Peyer's patch (tissue), 4 donors: ENCODE data around the gene MOSMO. TPM values are rescaled to one million over a fixed set of nuclear protein-coding genes. Genes with fewer than 3 reads are reported as not detected.

Source experiments
- DNase-seq, 3 donors: peaks; one replicate each; pipeline ENCODE4 v3.0.0-alpha.2; 2017 to 2019
- H3K27ac ChIP-seq, 4 donors: fragments of 200-600 bp; sonication (generic); one replicate each; pipeline ENCODE4 v1.5.1; 2016 to 2019
- H3K27me3 ChIP-seq, 2 donors: fragments of 200-600 bp; sonication (generic); one replicate each; pipeline ENCODE4 v1.5.1; 2019
- H3K36me3 ChIP-seq, 3 donors: fragments of 200-600 bp; sonication (generic); one replicate each; pipeline ENCODE4 v1.5.1; 2016 to 2019
- H3K4me1 ChIP-seq, 4 donors: fragments of 200-600 bp; sonication (generic); one replicate each; pipeline ENCODE4 v1.5.1; 2016 to 2019
- H3K4me3 ChIP-seq, 4 donors: fragments of 200-600 bp; sonication (generic); 1 replicate in 3 of 4; 2 replicates in 1 of 4; pipeline ENCODE4 v1.5.1; 2016 to 2019; ENCODE audit warnings: mild to moderate bottlenecking in 1 of 4
- H3K9me3 ChIP-seq, 4 donors: fragments of 200-600 bp; sonication (generic); one replicate each; pipeline ENCODE4 v1.5.1; 2016 to 2019; ENCODE audit warnings: mild to moderate bottlenecking in 1 of 4
- CTCF ChIP-seq, 6 experiments: fragments of 450-650 bp in 4 of 6; fragments of 200-600 bp in 2 of 6; sonication (generic) in 1 of 6; IDR thresholded peaks; one replicate each; pipeline ENCODE4 v1.5.1; 2017 to 2019; ENCODE audit warnings: antibody characterized with exemption in 6 of 6, mild to moderate bottlenecking in 3 of 6, moderate library complexity in 1 of 6
- POLR2A ChIP-seq, 2 donors: fragments of 450-650 bp; IDR thresholded peaks; one replicate each; pipeline ENCODE4 v1.5.1; 2017; ENCODE audit warnings: antibody characterized with exemption in 2 of 2, mild to moderate bottlenecking in 2 of 2, moderate library complexity in 2 of 2
- total RNA-seq, 4 donors: library from RNA; depleted of rRNA; stranded (reverse); fragments of >200 nt; gene quantifications; one replicate each; pipeline ENCODE4 v1.1.0, GENCODE V29; 2016

Gene MOSMO
- total RNA-seq, 4 donors from 2014 or later: 9.9 to 28.0 (median 13.4) TPM

- Histone ChIP-seq H3K4me3 (no peak overlapping the region), H3K36me3 (no peaks in the 10 kb centered on the region), H3K9me3 (no peaks in the 10 kb centered on the region), H3K27ac (no peak overlapping the region), H3K27me3 (no peaks in the 10 kb centered on the region), H3K4me1 (no peaks in the 10 kb centered on the region)
- TF ChIP-seq CTCF (IDR thresholded peaks at IDR 0.05): no peak
- no peak for TF ChIP-seq POLR2A (IDR thresholded peaks at IDR 0.05)
- no peak for DNase-seq
Measured at GRCh38 chr16:22050963-22051362, 43.1 kb downstream of the MOSMO start.

GRCh38 chr16:22052980-22053379, 45.1 kb downstream of the MOSMO start:
- Histone ChIP-seq H3K27ac (no peak overlapping the region), H3K27me3 (no peaks in the 10 kb centered on the region), H3K4me1 (no peaks in the 10 kb centered on the region), H3K9me3 (no peaks in the 10 kb centered on the region), H3K36me3 (no peaks in the 10 kb centered on the region), H3K4me3 (no peak overlapping the region)
- no peak for TF ChIP-seq CTCF (IDR thresholded peaks at IDR 0.05)
- DNase-seq: no peak

GRCh38 chr16:22053921-22054341, 46.0 kb downstream of the MOSMO start:
- DNase-seq: no peak
- Histone ChIP-seq H3K9me3 (no peaks in the 10 kb centered on the region), H3K27ac (no peak overlapping the region), H3K27me3 (no peaks in the 10 kb centered on the region), H3K4me1 (no peaks in the 10 kb centered on the region), H3K36me3 (no peaks in the 10 kb centered on the region), H3K4me3 (no peak overlapping the region)
- TF ChIP-seq POLR2A (IDR thresholded peaks at IDR 0.05) (no peak), CTCF (IDR thresholded peaks at IDR 0.05) (no peak)

GRCh38 chr16:22054847-22055590, 47.1 kb downstream of the MOSMO start:
- Histone ChIP-seq H3K27ac (no peak overlapping the region), H3K4me1 (no peaks in the 10 kb centered on the region)

GRCh38 chr16:22055881-22056280, 48.0 kb downstream of the MOSMO start:
- TF ChIP-seq CTCF (IDR thresholded peaks at IDR 0.05) (no peak), POLR2A (IDR thresholded peaks at IDR 0.05) (no peak)
- H3K27me3 ChIP-seq: no peaks in the 10 kb centered on the region
- no peak overlapping the region for H3K4me3 ChIP-seq
- H3K27ac ChIP-seq: no peak overlapping the region
- no peaks in the 10 kb centered on the region for H3K9me3 ChIP-seq
- no peaks in the 10 kb centered on the region for H3K36me3 ChIP-seq
- DNase-seq: no peak
- H3K4me1 ChIP-seq: no peaks in the 10 kb centered on the region

More at GRCh38 chr16:22054847-22055590, 47.1 kb downstream of the MOSMO start:
- TF ChIP-seq CTCF (IDR thresholded peaks at IDR 0.05) (no peak), POLR2A (IDR thresholded peaks at IDR 0.05) (no peak)
- Histone ChIP-seq H3K36me3 (no peaks in the 10 kb centered on the region), H3K27me3 (no peaks in the 10 kb centered on the region), H3K9me3 (no peaks in the 10 kb centered on the region), H3K4me3 (no peak overlapping the region)
- DNase-seq: no peak
